NCI-H446 (cell line): ENCODE measurements around the gene BTBD9.

Source experiments
- DNase-seq, 2 experiments: peaks; one replicate each; lab custom pipeline; 2025; lab: John Stamatoyannopoulos, UW

BTBD9 gene

GRCh38 chr6:38507173-38507572 is 132.6 kb downstream of the BTBD9 start:
- no peak for DNase-seq

DNA sequence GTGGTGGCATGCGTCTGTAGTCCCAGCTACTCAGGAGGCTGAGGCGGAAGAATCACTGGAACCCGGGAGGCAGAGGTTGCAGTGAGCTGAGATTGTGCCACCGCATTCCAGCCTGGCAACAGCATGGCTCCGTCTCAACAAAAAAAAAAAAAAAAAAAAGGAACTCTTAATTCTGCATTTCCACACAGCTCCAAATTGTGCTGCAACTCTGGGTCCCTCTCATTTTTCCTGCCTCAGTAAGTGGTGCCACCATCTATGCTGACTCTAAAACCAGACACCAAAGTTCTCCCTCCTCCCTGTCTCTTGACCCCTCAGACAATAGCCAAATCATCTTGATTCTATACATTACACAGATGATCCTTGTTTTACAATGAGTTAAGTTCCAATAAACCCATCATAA is 133.9 kb downstream of the BTBD9 start:
- DNase-seq, result no peak

- DNase-seq, result no peak
Observed at GRCh38 chr6:38504996-38505395, 134.7 kb downstream of the BTBD9 start.

- DNase-seq, result peak; percentile 55 to 88
Observed at GRCh38 chr6:38503960-38504682, 135.6 kb downstream of the BTBD9 start.

GRCh38 chr6:38503032-38503773 is 136.5 kb downstream of the BTBD9 start:
- no peak for DNase-seq

DNA sequence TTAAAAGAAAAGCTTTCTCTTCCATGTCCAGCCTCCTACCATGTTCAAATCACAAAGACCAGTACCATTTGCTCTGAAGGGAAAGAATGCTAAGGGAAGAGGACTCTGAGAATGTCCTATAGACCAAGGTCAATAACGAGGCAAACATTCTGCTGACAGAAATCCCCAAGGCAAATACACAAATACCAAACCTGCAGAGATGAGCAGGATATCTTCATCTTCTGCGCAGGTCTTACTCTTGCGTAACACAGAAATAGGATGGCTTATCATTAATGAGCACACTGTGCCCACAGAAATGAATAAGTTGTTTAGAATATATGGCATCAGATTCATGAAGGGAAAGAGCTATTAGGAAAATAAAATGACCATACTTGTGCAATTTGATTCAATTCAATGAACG is 137.3 kb downstream of the BTBD9 start:
- DNase-seq, result no peak

DNA sequence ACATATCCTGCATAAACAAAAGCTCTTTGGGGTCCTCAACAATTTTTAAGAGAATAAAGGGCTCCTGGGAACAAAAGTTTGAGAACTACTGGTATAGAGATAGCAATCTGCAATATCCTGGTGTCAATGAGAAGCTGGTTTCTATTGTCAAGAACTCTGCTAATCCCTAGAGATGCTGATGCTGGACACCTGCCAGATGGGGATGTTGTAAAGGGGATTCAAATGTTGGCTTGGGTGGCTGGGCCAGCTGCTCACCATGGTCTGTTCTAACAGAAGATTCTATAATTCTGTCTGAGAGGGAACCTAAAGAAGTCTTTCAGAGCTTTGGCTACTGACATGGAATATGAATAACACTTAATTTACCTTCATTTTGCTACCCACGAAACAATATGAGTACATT is 137.8 kb downstream of the BTBD9 start:
- DNase-seq, result peak; percentile 72 to 92

DNA sequence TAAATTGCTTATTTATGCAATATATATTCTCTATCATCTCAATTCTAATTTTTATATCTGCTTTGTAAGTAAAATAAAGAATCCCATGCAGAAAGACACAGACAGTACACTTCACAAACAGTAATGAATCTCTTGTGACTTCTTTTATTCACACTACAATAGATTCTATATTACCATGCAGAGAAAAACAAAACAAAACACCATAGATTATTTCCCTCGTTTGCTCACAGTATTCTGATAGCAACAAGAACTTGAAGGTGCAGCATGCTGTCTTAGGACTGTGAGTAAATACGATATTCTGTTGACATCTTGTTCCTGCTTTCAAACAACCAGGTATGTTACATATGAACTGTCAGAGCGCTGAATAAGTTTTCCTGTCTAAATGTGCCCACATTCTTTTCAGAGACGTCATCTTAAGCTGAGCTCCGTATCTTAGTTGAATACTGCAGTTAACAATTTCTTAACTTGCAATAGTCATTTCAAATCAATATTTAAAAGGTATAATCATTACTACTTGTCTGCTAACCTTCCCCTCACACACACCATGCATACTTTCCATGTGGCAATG is 140.1 kb downstream of the BTBD9 start:
- DNase-seq, result no peak

GRCh38 chr6:38498805-38499445 is 140.8 kb downstream of the BTBD9 start:
- no peak for DNase-seq

GRCh38 chr6:38498085-38498484 is 141.6 kb downstream of the BTBD9 start:
- DNase-seq, result no peak

DNA sequence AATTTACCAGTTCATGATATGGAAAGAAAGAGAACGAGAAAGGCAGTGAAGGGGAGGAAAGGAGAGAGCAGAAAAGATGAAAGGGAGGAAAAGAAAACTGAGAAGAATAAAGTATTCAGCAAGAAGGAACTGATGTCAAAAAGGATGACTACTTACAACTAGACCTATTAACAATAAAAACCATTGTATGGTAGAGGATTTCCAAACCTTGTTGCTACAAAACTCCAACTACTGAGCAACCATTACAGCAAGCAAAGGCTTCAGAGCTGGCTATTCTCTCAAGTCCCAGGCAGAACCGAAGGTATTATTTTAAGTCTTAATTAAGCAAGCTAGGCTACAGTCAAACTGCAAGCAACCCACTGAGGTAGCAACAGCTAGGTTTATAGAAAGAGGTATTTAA is 142.2 kb downstream of the BTBD9 start:
- DNase-seq, result no peak

DNA sequence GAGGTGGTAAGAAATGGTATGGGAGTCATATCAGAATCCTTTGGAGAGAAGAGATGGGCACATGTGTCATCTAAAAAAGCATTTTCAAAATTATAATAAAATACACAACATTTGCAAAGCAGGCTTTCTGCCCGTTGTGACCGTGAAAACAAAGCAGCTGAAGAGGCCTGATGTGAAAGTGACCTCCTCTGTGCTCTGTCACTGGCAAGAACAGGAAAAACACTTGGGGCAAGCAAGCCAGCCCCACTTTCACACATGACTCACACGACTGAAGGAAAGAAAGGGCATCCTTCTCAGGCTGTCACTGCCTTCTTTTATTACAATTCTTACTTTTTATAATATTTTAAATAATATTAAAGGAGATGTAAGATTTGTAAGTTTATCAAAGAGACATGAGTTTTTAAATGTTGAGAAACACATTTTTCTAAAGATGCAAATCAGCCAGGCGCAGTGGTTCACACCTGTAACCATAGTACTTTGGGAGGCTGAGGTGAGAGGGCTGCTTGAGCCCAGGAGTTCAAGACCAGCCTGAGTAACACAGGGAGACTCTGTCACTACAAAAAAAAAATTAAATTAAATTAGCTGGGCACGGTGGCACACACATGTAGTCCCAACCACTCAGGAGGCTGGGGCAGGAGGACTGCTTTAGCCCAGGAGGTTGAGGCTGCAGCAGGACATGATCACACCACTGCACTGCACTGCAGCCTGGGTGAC is 143.7 kb downstream of the BTBD9 start:
- DNase-seq, result no peak

- DNase-seq, result no peak
Observed at GRCh38 chr6:38495518-38495917, 144.2 kb downstream of the BTBD9 start.

GRCh38 chr6:38493931-38494547 is 145.7 kb downstream of the BTBD9 start:
- DNase-seq, result peak; percentile 63 to 85

- DNase-seq, result no peak
Observed at GRCh38 chr6:38492031-38492430, 147.7 kb downstream of the BTBD9 start.

- peak; percentile 63 to 90 for DNase-seq
Observed at GRCh38 chr6:38489951-38490350, 149.8 kb downstream of the BTBD9 start.

DNA sequence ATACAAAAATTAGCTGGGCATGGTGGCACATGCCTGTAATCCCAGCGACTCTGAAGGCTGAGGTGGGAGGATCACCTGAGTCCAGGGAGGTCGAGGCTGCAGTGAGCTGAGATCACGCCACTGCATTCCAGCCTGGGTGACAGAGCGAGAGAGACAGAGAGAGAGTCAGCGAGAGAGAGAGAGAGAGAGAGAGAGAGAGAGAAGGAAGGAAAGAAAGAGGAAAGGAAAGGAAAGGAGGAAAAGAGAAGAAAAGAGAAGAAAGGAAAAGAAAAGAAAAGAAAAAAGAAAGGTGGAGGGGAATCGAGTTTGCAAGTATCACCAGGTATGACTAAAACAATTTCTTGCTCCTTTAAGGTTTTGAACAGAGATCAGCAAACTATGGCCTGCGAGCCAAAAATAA is 152.3 kb downstream of the BTBD9 start:
- no peak for DNase-seq

GRCh38 chr6:38485488-38485887 is 154.2 kb downstream of the BTBD9 start:
- DNase-seq, result no peak

- no peak for DNase-seq
Observed at GRCh38 chr6:38484656-38485055, 155.1 kb downstream of the BTBD9 start.

DNA sequence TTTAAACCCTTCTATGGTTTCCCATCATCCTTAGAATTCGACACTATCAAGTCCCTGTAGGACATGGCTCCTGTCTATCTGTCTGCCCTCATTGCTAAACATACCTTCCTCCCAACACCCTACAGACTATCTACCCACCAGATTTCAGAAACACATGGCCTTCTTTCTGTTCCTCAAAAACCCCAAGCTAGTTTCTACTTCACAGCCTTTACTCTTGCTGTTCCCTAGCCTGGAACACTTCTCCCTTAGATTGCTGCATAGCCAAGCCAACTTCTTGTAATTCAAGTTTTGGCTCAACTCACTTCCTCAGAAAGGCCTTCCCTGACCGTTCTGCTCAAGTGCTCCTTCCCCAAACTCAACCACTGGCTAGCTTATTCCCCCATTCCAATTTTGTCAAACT is 156.2 kb downstream of the BTBD9 start:
- no peak for DNase-seq

DNA sequence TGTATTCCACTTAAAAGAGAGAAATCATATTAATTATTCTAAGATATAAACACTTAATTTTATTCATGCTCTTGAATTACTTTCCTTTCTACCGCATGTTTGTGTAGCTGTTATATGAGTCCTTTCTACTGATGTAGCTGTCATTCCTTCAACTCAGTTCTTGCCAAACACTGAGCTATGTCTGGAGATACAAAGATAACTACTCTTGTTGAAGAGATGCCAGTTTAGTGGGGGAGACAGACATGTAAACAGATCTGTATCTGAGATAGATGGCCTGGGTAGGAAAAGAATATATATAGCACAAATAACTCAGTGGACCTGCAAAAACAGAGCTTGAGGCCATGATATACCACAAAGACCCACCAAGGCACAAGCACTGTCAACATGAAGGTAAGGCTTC is 157.3 kb downstream of the BTBD9 start:
- no peak for DNase-seq

GRCh38 chr6:38481851-38482250 is 157.9 kb downstream of the BTBD9 start:
- DNase-seq, result no peak
